GM12891 (cell line): ENCODE data around the gene PLVAP.

Experiments used
- DNase-seq: peaks from one replicate; pipeline ENCODE4 v3.0.0; 2011; ENCODE audit warnings: low spot score; ENCODE audit not compliant: insufficient read length
- FAIRE-seq: peaks from 2 replicates; lab custom pipeline; 2011; peaks lifted over from hg19 to GRCh38; lab: Jason Lieb, UNC
- PAX5 ChIP-seq: IDR thresholded peaks from 2 replicates; pipeline ENCODE4 v1.6.1; 2011; ENCODE audit warnings: low read length, moderate library complexity, mild to moderate bottlenecking; ENCODE audit not compliant: insufficient read depth, severe bottlenecking
- POLR2A ChIP-seq: IDR thresholded peaks from 2 replicates; pipeline ENCODE4 v1.6.1; 2011; ENCODE audit warnings: low read depth, low read length, control low read depth
- POLR2AphosphoS5 ChIP-seq: IDR thresholded peaks from 2 replicates; pipeline ENCODE4 v1.6.1; 2011; ENCODE audit warnings: low read depth, low read length, control low read depth
- POU2F2 ChIP-seq: IDR thresholded peaks from 2 replicates; pipeline ENCODE4 v1.6.1; 2011; ENCODE audit warnings: low read depth, mild to moderate bottlenecking, control low read depth, low read length, moderate library complexity
- SPI1 ChIP-seq: IDR thresholded peaks from 2 replicates; pipeline ENCODE4 v1.6.1; 2011; ENCODE audit warnings: low read depth, low read length, control low read depth
- TAF1 ChIP-seq: IDR thresholded peaks from 2 replicates; pipeline ENCODE4 v1.6.1; 2011; ENCODE audit warnings: low read depth, low read length, control low read depth

Gene PLVAP

DNA sequence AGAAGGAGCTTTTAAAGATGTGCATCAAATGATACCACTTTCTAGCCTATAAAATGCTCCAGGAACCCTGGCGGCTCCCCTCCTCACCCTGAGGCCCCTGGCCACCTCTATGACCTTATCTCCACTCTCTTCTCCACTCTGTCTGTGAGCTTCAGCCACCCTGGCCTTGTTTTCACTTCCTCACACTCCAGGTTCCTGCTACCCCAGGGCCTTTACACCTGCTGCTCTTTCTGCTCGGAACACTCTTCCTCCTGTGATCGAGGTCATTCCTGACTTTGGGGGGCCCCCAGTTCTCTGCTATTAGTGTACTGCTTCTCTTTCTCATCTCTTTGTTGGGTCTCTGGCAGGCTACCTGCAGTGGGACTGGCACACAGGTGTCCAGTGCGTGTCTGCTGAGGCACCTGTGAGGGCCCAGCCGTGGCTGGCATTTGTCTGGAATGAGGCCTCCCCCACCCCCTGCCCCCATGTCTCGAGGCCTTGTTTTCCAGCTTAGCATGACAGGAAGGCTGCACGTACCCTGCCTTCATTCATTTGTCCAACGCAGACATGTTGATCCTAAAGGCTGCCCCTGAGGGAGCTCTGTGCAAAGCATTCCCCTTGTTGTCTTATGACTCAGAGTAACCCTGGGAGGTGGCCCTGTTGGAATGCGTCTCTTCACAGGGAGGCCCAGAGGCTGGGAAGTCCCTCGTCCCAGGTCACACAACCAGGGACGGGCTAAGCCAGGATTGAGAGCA is 65.5 kb downstream of the PLVAP start:
- DNase-seq, result no peak
- FAIRE-seq, result no peak
- no peak for TF ChIP-seq TAF1
- TF ChIP-seq SPI1, result peak; percentile 32
- no peak for TF ChIP-seq POLR2A
- TF ChIP-seq POU2F2, result no peak

- FAIRE-seq, result peak; percentile 51
- no peak for TF ChIP-seq TAF1
- no peak for TF ChIP-seq PAX5
- no peak for TF ChIP-seq POU2F2
- TF ChIP-seq POLR2A, result no peak
- TF ChIP-seq SPI1, result no peak
- TF ChIP-seq POLR2AphosphoS5, result no peak
- no peak for DNase-seq
Measured at GRCh38 chr19:17309965-17310461, 67.1 kb downstream of the PLVAP start.

- peak; percentile 61; the same call in 1 of the 2 replicates for TF ChIP-seq TAF1
- TF ChIP-seq POU2F2, result peak; percentile 17; the same call in 1 of the 2 replicates
- peak; percentile 29; the same call in 1 of the 2 replicates for TF ChIP-seq SPI1
- TF ChIP-seq POLR2AphosphoS5, result peak; percentile 70; the same call in 1 of the 2 replicates
- TF ChIP-seq POLR2A, result peak; percentile 59; the same call in 1 of the 2 replicates
- TF ChIP-seq PAX5, result no peak
- FAIRE-seq (peak; percentile 100), DNase-seq (peak; percentile 98)
Measured at GRCh38 chr19:17309198-17309964, 67.8 kb downstream of the PLVAP start, which contains the start of gene DDA1. TSS of gene DDA1 (plus strand) at chr19:17309563. CDS start at chr19:17309655, 92 bp downstream.

- no peak for FAIRE-seq
- no peak for TF ChIP-seq PAX5
- no peak for TF ChIP-seq POLR2AphosphoS5
- TF ChIP-seq POU2F2, result no peak
- no peak for TF ChIP-seq TAF1
- no peak for TF ChIP-seq SPI1
- no peak for TF ChIP-seq POLR2A
- no peak for DNase-seq
Measured at GRCh38 chr19:17307876-17308377, 69.2 kb downstream of the PLVAP start.

DNA sequence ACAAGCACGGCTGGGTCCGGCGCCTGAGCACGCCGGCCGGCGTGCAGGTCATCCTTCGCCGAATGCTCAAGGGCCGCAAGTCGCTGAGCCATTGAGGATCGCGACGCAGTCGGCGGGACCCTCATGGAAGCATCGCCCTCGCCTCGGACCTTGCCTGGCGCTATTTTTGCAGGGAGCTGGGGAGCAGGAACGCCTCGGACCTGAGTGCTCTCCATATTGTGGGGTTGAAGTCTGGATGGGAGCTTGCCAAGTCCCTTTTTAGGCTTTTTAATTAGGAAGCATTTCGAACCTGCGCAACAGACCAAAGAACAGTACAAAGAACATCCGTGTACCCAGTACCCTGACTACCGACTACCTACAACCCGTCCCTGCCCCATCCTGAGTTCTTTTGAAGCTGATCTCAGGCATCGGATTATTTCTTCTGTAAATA is 70.8 kb downstream of the PLVAP start:
- no peak for DNase-seq
- no peak for FAIRE-seq
- no peak for TF ChIP-seq POU2F2
- TF ChIP-seq POLR2A, result no peak
- TF ChIP-seq PAX5, result no peak
- no peak for TF ChIP-seq SPI1
- TF ChIP-seq POLR2AphosphoS5, result no peak
- TF ChIP-seq TAF1, result no peak

- FAIRE-seq (peak; percentile 99), DNase-seq (peak; percentile 70)
- TF ChIP-seq TAF1 (peak; percentile 31; the same call in 1 of the 2 replicates), POLR2AphosphoS5 (0 out of 2 replicates have a peak, but pooled peaks have one; percentile 27), SPI1 (no peak), POU2F2 (0 out of 2 replicates have a peak, but pooled peaks have one; percentile 30), PAX5 (no peak), POLR2A (peak; percentile 52; the same call in 1 of the 2 replicates)
Measured at GRCh38 chr19:17305517-17306284, 71.4 kb downstream of the PLVAP start, which contains the start of gene MRPL34. TSS of gene MRPL34 (plus strand) at chr19:17305872. CDS start at chr19:17305893, 21 bp downstream.

- DNase-seq, result no peak
- no peak for FAIRE-seq
- no peak for TF ChIP-seq POLR2A
- no peak for TF ChIP-seq POU2F2
- TF ChIP-seq TAF1, result no peak
- TF ChIP-seq POLR2AphosphoS5, result no peak
- no peak for TF ChIP-seq SPI1
- no peak for TF ChIP-seq PAX5
Measured at GRCh38 chr19:17305216-17305516, 72.0 kb downstream of the PLVAP start.

GRCh38 chr19:17304386-17305215 is 72.5 kb downstream of the PLVAP start:
- TF ChIP-seq POLR2AphosphoS5 (no peak), PAX5 (no peak), POLR2A (no peak), TAF1 (no peak), SPI1 (no peak), POU2F2 (no peak)
- DNase-seq, result no peak
- FAIRE-seq, result no peak
